ENCODE measurements around the gene SYT2. TPM values are rescaled to one million over a fixed set of nuclear protein-coding genes. Genes with fewer than 3 reads are reported as not detected.

Gene SYT2
- total and polyA plus RNA-seq, 10 of the 15 experiments (the other 5 are each of a cell fraction or from before 2014, with no cell fraction given), result not detected

DNA sequence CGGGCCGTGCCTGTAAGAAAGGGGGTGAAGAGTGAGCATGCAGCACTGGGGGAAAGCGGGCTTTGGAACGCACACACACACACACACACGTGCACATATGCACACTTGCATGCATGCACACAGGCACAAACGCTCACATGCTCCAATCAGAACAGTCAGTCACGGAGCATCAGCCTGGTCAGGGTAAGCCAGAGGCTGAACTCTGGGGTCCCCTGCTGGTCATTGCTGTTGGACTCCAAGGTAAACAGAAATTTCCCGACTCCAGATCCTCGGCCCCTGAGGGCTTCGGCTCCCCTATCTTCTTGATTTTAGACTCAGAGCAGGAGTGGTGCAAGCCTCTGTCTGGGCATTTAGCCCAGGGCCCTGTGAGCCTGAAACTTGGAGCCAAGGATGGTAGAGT lies 54.2 kb downstream of the SYT2 start:
- H3K4me2 ChIP-seq (ENCODE audit: control insufficient read depth, insufficient read depth), result no peak overlapping the region
- ATAC-seq (peak; percentile 57), FAIRE-seq (no peak), DNase-seq (ENCODE audit: low read depth, low spot score) (no peak)
- CTCF ChIA-PET, result no interaction called here
- H3K79me2 ChIP-seq (ENCODE audit: control insufficient read depth, insufficient read depth, low read length), result no peaks in the 10 kb centered on the region
- POLR2A ChIA-PET, result no interaction called here
- no peak overlapping the region for H3K9ac ChIP-seq (ENCODE audit: control insufficient read depth, insufficient read depth, low read length)
- H2AFZ ChIP-seq (ENCODE audit: control insufficient read depth, low read depth, low read length), result no peak overlapping the region
- RAD21 ChIA-PET (ENCODE audit: unreplicated experiment), result no interaction called here
- no peaks in the 10 kb centered on the region for H3K9me3 ChIP-seq (replicated peaks; ENCODE audit: control insufficient read depth, insufficient read depth, low read length)
- H3K4me1 ChIP-seq (ENCODE audit: control insufficient read depth, insufficient read depth, low read length), result no peaks in the 10 kb centered on the region
- in situ Hi-C loops (cut with MboI), result no loop called here
- BruUV-seq (replicated peaks), result no TSS peak
- H4K20me1 ChIP-seq (ENCODE audit: control insufficient read depth, insufficient read depth), result no peaks in the 10 kb centered on the region
- intact Hi-C loops (cut with micrococcal nuclease; ENCODE audit: unreplicated experiment), result no loop called here
- H3K27ac ChIP-seq (ENCODE audit: control insufficient read depth, insufficient read depth), result no peak overlapping the region
- H3K36me3 ChIP-seq (ENCODE audit: control insufficient read depth in 2 of 2, insufficient read depth in 2 of 2, low read length in 1 of 2), result no peaks in the 10 kb centered on the region
- H3K4me3 ChIP-seq, result no peak overlapping the region
- peaks cover 0 to 6% of the 10 kb centered on the region in 2 experiments; a peak in 1 of 4 replicates for H3K27me3 ChIP-seq (replicated peaks in 1 of 2; ENCODE audit: control insufficient read depth in 2 of 2, insufficient read depth in 2 of 2, low read length in 1 of 2)
- WGBS (ENCODE audit: insufficient coverage, insufficient replicate concordance, low lambda C conversion rate, missing lambda C conversion rate), result 25% methylated on average over 10 of the region's 10 CpGs
- SMC1A ChIA-PET (ENCODE audit: uncharacterized antibody, unreplicated experiment), result no interaction called here
- TF ChIP-seq, protein P1, sequence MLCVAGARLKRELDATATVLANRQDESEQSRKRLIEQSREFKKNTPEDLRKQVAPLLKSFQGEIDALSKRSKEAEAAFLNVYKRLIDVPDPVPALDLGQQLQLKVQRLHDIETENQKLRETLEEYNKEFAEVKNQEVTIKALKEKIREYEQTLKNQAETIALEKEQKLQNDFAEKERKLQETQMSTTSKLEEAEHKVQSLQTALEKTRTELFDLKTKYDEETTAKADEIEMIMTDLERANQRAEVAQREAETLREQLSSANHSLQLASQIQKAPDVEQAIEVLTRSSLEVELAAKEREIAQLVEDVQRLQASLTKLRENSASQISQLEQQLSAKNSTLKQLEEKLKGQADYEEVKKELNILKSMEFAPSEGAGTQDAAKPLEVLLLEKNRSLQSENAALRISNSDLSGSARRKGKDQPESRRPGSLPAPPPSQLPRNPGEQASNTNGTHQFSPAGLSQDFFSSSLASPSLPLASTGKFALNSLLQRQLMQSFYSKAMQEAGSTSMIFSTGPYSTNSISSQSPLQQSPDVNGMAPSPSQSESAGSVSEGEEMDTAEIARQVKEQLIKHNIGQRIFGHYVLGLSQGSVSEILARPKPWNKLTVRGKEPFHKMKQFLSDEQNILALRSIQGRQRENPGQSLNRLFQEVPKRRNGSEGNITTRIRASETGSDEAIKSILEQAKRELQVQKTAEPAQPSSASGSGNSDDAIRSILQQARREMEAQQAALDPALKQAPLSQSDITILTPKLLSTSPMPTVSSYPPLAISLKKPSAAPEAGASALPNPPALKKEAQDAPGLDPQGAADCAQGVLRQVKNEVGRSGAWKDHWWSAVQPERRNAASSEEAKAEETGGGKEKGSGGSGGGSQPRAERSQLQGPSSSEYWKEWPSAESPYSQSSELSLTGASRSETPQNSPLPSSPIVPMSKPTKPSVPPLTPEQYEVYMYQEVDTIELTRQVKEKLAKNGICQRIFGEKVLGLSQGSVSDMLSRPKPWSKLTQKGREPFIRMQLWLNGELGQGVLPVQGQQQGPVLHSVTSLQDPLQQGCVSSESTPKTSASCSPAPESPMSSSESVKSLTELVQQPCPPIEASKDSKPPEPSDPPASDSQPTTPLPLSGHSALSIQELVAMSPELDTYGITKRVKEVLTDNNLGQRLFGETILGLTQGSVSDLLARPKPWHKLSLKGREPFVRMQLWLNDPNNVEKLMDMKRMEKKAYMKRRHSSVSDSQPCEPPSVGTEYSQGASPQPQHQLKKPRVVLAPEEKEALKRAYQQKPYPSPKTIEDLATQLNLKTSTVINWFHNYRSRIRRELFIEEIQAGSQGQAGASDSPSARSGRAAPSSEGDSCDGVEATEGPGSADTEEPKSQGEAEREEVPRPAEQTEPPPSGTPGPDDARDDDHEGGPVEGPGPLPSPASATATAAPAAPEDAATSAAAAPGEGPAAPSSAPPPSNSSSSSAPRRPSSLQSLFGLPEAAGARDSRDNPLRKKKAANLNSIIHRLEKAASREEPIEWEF (IDR thresholded peaks at IDR 0.05; ENCODE audit: insufficient replicate concordance, low read depth, low read length), result no peak
- TF ChIP-seq ZZZ3 (IDR thresholded peaks at IDR 0.05; ENCODE audit: control insufficient read depth, insufficient read length, low read depth), result no peak
- TF ChIP-seq, protein P2, sequence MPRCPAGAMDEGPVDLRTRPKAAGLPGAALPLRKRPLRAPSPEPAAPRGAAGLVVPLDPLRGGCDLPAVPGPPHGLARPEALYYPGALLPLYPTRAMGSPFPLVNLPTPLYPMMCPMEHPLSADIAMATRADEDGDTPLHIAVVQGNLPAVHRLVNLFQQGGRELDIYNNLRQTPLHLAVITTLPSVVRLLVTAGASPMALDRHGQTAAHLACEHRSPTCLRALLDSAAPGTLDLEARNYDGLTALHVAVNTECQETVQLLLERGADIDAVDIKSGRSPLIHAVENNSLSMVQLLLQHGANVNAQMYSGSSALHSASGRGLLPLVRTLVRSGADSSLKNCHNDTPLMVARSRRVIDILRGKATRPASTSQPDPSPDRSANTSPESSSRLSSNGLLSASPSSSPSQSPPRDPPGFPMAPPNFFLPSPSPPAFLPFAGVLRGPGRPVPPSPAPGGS (IDR thresholded peaks at IDR 0.05; ENCODE audit: borderline replicate concordance, insufficient read depth, low read depth, low read length, poor library complexity, severe bottlenecking), result no peak
- TF ChIP-seq, protein P3, sequence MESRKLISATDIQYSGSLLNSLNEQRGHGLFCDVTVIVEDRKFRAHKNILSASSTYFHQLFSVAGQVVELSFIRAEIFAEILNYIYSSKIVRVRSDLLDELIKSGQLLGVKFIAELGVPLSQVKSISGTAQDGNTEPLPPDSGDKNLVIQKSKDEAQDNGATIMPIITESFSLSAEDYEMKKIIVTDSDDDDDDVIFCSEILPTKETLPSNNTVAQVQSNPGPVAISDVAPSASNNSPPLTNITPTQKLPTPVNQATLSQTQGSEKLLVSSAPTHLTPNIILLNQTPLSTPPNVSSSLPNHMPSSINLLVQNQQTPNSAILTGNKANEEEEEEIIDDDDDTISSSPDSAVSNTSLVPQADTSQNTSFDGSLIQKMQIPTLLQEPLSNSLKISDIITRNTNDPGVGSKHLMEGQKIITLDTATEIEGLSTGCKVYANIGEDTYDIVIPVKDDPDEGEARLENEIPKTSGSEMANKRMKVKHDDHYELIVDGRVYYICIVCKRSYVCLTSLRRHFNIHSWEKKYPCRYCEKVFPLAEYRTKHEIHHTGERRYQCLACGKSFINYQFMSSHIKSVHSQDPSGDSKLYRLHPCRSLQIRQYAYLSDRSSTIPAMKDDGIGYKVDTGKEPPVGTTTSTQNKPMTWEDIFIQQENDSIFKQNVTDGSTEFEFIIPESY (IDR thresholded peaks at IDR 0.05), result no peak
- TF ChIP-seq RAD21 (IDR thresholded peaks at IDR 0.05; ENCODE audit: insufficient read depth, low read depth, low read length), result peak; percentile 34; the same call in 1 of the 2 replicates
- no peak for TF ChIP-seq PML (IDR thresholded peaks at IDR 0.05; ENCODE audit: low read length)
- no peak for TF ChIP-seq KDM1A (IDR thresholded peaks at IDR 0.05; ENCODE audit: borderline replicate concordance)
- TF ChIP-seq, protein P4, sequence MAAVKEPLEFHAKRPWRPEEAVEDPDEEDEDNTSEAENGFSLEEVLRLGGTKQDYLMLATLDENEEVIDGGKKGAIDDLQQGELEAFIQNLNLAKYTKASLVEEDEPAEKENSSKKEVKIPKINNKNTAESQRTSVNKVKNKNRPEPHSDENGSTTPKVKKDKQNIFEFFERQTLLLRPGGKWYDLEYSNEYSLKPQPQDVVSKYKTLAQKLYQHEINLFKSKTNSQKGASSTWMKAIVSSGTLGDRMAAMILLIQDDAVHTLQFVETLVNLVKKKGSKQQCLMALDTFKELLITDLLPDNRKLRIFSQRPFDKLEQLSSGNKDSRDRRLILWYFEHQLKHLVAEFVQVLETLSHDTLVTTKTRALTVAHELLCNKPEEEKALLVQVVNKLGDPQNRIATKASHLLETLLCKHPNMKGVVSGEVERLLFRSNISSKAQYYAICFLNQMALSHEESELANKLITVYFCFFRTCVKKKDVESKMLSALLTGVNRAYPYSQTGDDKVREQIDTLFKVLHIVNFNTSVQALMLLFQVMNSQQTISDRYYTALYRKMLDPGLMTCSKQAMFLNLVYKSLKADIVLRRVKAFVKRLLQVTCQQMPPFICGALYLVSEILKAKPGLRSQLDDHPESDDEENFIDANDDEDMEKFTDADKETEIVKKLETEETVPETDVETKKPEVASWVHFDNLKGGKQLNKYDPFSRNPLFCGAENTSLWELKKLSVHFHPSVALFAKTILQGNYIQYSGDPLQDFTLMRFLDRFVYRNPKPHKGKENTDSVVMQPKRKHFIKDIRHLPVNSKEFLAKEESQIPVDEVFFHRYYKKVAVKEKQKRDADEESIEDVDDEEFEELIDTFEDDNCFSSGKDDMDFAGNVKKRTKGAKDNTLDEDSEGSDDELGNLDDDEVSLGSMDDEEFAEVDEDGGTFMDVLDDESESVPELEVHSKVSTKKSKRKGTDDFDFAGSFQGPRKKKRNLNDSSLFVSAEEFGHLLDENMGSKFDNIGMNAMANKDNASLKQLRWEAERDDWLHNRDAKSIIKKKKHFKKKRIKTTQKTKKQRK (IDR thresholded peaks at IDR 0.05; ENCODE audit: low read depth, low read length), result no peak
